T-helper 2 cell treated with Interferon-gamma antibody and Interleukin-4, amounts not matched to agents 5 μg/mL and 100 μg/mL, for 36 hours (primary cell): ENCODE data around the gene TBCCD1.
"Not testable (repeated sequence)": the region's sequence is repeated elsewhere in the genome, so short reads cannot be mapped to it uniquely, and the experiment has no call there.

Experiments used
- DNase-seq: peaks from one replicate; pipeline ENCODE4 v3.0.0; 2021; ENCODE audit warnings: low spot score
- H3K27ac Mint-ChIP-seq: one replicate; pipeline ENCODE4 v1.8.0; 2021; ENCODE audit warnings: mild to moderate bottlenecking, mixed read lengths
- H3K27me3 Mint-ChIP-seq: one replicate; pipeline ENCODE4 v1.8.0; 2021; ENCODE audit warnings: low read depth, mixed read lengths
- H3K36me3 Mint-ChIP-seq: one replicate; pipeline ENCODE4 v1.8.0; 2021; ENCODE audit warnings: low read depth, mixed read lengths
- H3K4me1 Mint-ChIP-seq: one replicate; pipeline ENCODE4 v1.8.0; 2021; ENCODE audit warnings: low read depth, mixed read lengths
- H3K4me3 Mint-ChIP-seq: one replicate; pipeline ENCODE4 v1.8.0; 2022; ENCODE audit warnings: mild to moderate bottlenecking, moderate library complexity, mixed read lengths
- H3K9me3 Mint-ChIP-seq: one replicate; pipeline ENCODE4 v1.8.0; 2021; ENCODE audit warnings: mixed read lengths

The TBCCD1 gene

GRCh38 chr3:186588632-186589031 lies 21.5 kb upstream of the TBCCD1 start:
- Mint-ChIP-seq H3K27me3 (peaks cover 3% of the 10 kb centered on the region), H3K27ac (peak overlapping the region; percentile 58)
- DNase-seq, result no peak

GRCh38 chr3:186587183-186587582 lies 20.0 kb upstream of the TBCCD1 start:
- no peak overlapping the region for H3K4me3 Mint-ChIP-seq
- peaks cover 21% of the 10 kb centered on the region for H3K4me1 Mint-ChIP-seq
- no peak for DNase-seq
- H3K27ac Mint-ChIP-seq, result no peak overlapping the region
- peaks cover 39% of the 10 kb centered on the region for H3K36me3 Mint-ChIP-seq
- no peaks in the 10 kb centered on the region for H3K9me3 Mint-ChIP-seq
- H3K27me3 Mint-ChIP-seq, result no peaks in the 10 kb centered on the region

More at GRCh38 chr3:186588632-186589031, 21.5 kb upstream of the TBCCD1 start:
- peaks cover 18% of the 10 kb centered on the region for H3K4me1 Mint-ChIP-seq
- no peak overlapping the region for H3K4me3 Mint-ChIP-seq
- no peaks in the 10 kb centered on the region for H3K9me3 Mint-ChIP-seq
- H3K36me3 Mint-ChIP-seq, result peaks cover 28% of the 10 kb centered on the region

GRCh38 chr3:186586245-186586644 lies 19.1 kb upstream of the TBCCD1 start:
- peaks cover 47% of the 10 kb centered on the region for H3K36me3 Mint-ChIP-seq
- not testable (repeated sequence) for H3K27me3 Mint-ChIP-seq, H3K27ac Mint-ChIP-seq, DNase-seq, H3K9me3 Mint-ChIP-seq, H3K4me3 Mint-ChIP-seq
- peaks cover 21% of the 10 kb centered on the region for H3K4me1 Mint-ChIP-seq

GRCh38 chr3:186583831-186584230 lies 16.7 kb upstream of the TBCCD1 start:
- no peak for DNase-seq
- H3K4me3 Mint-ChIP-seq, result no peak overlapping the region
- H3K27me3 Mint-ChIP-seq, result no peaks in the 10 kb centered on the region
- H3K9me3 Mint-ChIP-seq, result no peaks in the 10 kb centered on the region
- peaks cover 9% of the 10 kb centered on the region for H3K4me1 Mint-ChIP-seq
- H3K36me3 Mint-ChIP-seq, result peaks cover 63% of the 10 kb centered on the region
- H3K27ac Mint-ChIP-seq, result no peak overlapping the region

GRCh38 chr3:186582541-186582940 lies 15.4 kb upstream of the TBCCD1 start:
- H3K36me3 Mint-ChIP-seq, result peaks cover 68% of the 10 kb centered on the region

GRCh38 chr3:186580785-186581184 lies 13.6 kb upstream of the TBCCD1 start:
- no peak for DNase-seq
- H3K27ac Mint-ChIP-seq, result no peak overlapping the region
- H3K9me3 Mint-ChIP-seq, result no peaks in the 10 kb centered on the region

More at GRCh38 chr3:186582541-186582940, 15.4 kb upstream of the TBCCD1 start:
- H3K4me1 Mint-ChIP-seq, result peaks cover 5% of the 10 kb centered on the region
- no peaks in the 10 kb centered on the region for H3K27me3 Mint-ChIP-seq
- H3K9me3 Mint-ChIP-seq, result no peaks in the 10 kb centered on the region
- DNase-seq, result no peak
- H3K4me3 Mint-ChIP-seq, result no peak overlapping the region
- no peak overlapping the region for H3K27ac Mint-ChIP-seq

GRCh38 chr3:186577521-186577920 lies 10.4 kb upstream of the TBCCD1 start:
- peaks cover 66% of the 10 kb centered on the region for H3K36me3 Mint-ChIP-seq
- H3K4me1 Mint-ChIP-seq, result peaks cover 13% of the 10 kb centered on the region
- H3K9me3 Mint-ChIP-seq, result no peaks in the 10 kb centered on the region
- H3K27me3 Mint-ChIP-seq, result no peaks in the 10 kb centered on the region
- no peak overlapping the region for H3K4me3 Mint-ChIP-seq
- no peak for DNase-seq
- no peak overlapping the region for H3K27ac Mint-ChIP-seq

More at GRCh38 chr3:186580785-186581184, 13.6 kb upstream of the TBCCD1 start:
- Mint-ChIP-seq H3K27me3 (no peaks in the 10 kb centered on the region), H3K36me3 (peaks cover 76% of the 10 kb centered on the region), H3K4me1 (peaks cover 5% of the 10 kb centered on the region), H3K4me3 (no peak overlapping the region)

- peaks cover 40% of the 10 kb centered on the region for H3K36me3 Mint-ChIP-seq
- H3K4me3 Mint-ChIP-seq, result peak overlapping the region; percentile 99
- no peaks in the 10 kb centered on the region for H3K27me3 Mint-ChIP-seq
- no peak for DNase-seq
- no peaks in the 10 kb centered on the region for H3K9me3 Mint-ChIP-seq
- peak overlapping the region; percentile 100 for H3K27ac Mint-ChIP-seq
- peaks cover 37% of the 10 kb centered on the region for H3K4me1 Mint-ChIP-seq
These were observed 4.5 kb upstream of the TBCCD1 start for GRCh38 chr3:186571644-186572013.

GRCh38 chr3:186570941-186571643 lies 4.0 kb upstream of the TBCCD1 start:
- DNase-seq, result no peak
- peak overlapping the region; percentile 100 for H3K27ac Mint-ChIP-seq
- no peaks in the 10 kb centered on the region for H3K9me3 Mint-ChIP-seq
- peaks cover 42% of the 10 kb centered on the region for H3K4me1 Mint-ChIP-seq
- peak overlapping the region; percentile 99 for H3K4me3 Mint-ChIP-seq
- H3K36me3 Mint-ChIP-seq, result peaks cover 35% of the 10 kb centered on the region
- H3K27me3 Mint-ChIP-seq, result no peaks in the 10 kb centered on the region

- H3K4me3 Mint-ChIP-seq, result peak within 1 kb of the TSS; percentile 99
- peaks cover 30% of the 10 kb centered on the region for H3K36me3 Mint-ChIP-seq
- no peaks in the 10 kb centered on the region for H3K9me3 Mint-ChIP-seq
- H3K4me1 Mint-ChIP-seq, result peaks cover 45% of the 10 kb centered on the region
- no peaks in the 10 kb centered on the region for H3K27me3 Mint-ChIP-seq
- peak; percentile 99 for DNase-seq
- H3K27ac Mint-ChIP-seq, result peak within 1 kb of the TSS; percentile 100
These were observed 3.2 kb upstream of the TBCCD1 start, which contains the start of gene DNAJB11 for GRCh38 chr3:186570096-186570940. TSS of gene DNAJB11 (plus strand) at chr3:186570720. CDS start at chr3:186570898, 178 bp downstream.

- no peak for DNase-seq
- peaks cover 28% of the 10 kb centered on the region for H3K36me3 Mint-ChIP-seq
- H3K4me3 Mint-ChIP-seq, result peak overlapping the region; percentile 99
- peaks cover 44% of the 10 kb centered on the region for H3K4me1 Mint-ChIP-seq
- H3K9me3 Mint-ChIP-seq, result no peaks in the 10 kb centered on the region
- no peaks in the 10 kb centered on the region for H3K27me3 Mint-ChIP-seq
- peak overlapping the region; percentile 100 for H3K27ac Mint-ChIP-seq
These were observed 2.6 kb upstream of the TBCCD1 start for GRCh38 chr3:186569779-186570095.

GRCh38 chr3:186569361-186569760 lies 2.2 kb upstream of the TBCCD1 start:
- peaks cover 45% of the 10 kb centered on the region for H3K4me1 Mint-ChIP-seq
- not testable (repeated sequence) for H3K9me3 Mint-ChIP-seq

GRCh38 chr3:186566772-186567071 lies 417 bp downstream of the TBCCD1 start:
- Mint-ChIP-seq H3K27ac (peak overlapping the region; percentile 87), H3K27me3 (no peaks in the 10 kb centered on the region), H3K9me3 (no peaks in the 10 kb centered on the region), H3K4me1 (peaks cover 38% of the 10 kb centered on the region), H3K36me3 (peaks cover 19% of the 10 kb centered on the region), H3K4me3 (peak overlapping the region; percentile 88)
- no peak for DNase-seq

More at GRCh38 chr3:186569361-186569760, 2.2 kb upstream of the TBCCD1 start:
- DNase-seq, H3K27me3 Mint-ChIP-seq: not testable (repeated sequence)
- peak overlapping the region; percentile 100 for H3K27ac Mint-ChIP-seq
- H3K4me3 Mint-ChIP-seq, result peak overlapping the region; percentile 99
- peaks cover 26% of the 10 kb centered on the region for H3K36me3 Mint-ChIP-seq

- H3K4me1 Mint-ChIP-seq, result peaks cover 32% of the 10 kb centered on the region
- no peak overlapping the region for H3K4me3 Mint-ChIP-seq
These were observed 2.6 kb downstream of the TBCCD1 start for GRCh38 chr3:186564586-186564985.

More at GRCh38 chr3:186564586-186564985, 2.6 kb downstream of the TBCCD1 start:
- Mint-ChIP-seq H3K27ac (no peak overlapping the region), H3K36me3 (peaks cover 11% of the 10 kb centered on the region), H3K9me3 (no peaks in the 10 kb centered on the region), H3K27me3 (no peaks in the 10 kb centered on the region)
- no peak for DNase-seq
